ENCODE measurements around the gene EXPH5.

Gene EXPH5

GRCh38 chr11:108628812-108629211 lies 35.2 kb upstream of the EXPH5 start:
- Histone ChIP-seq H2AK5ac (ENCODE audit: low read length, severe bottlenecking) (no peak overlapping the region), H3K4ac (ENCODE audit: low read depth in 1 of 2, low read length in 2 of 2) (no peak overlapping the region), H3K36me3 (ENCODE audit: control insufficient read depth in 1 of 2, insufficient read depth in 2 of 2, low read depth in 1 of 2, low read length in 2 of 2) (no peaks in the 10 kb centered on the region), H2BK12ac (ENCODE audit: low read length in 2 of 2) (no peak overlapping the region), H3K4me1 (ENCODE audit: control insufficient read depth, insufficient read depth, low read depth, low read length) (no peaks in the 10 kb centered on the region), H2AFZ (ENCODE audit: low read depth, low read length) (no peak overlapping the region), H4K91ac (ENCODE audit: low read length) (no peak overlapping the region), H4K8ac (ENCODE audit: low read length) (no peak overlapping the region), H2BK15ac (ENCODE audit: low read depth, poor library complexity, severe bottlenecking) (no peak overlapping the region), H3K27ac (ENCODE audit: low read length, poor library complexity, severe bottlenecking) (no peak overlapping the region), H3K18ac (ENCODE audit: low read depth in 1 of 2, low read length in 2 of 2) (no peak overlapping the region), H3K4me2 (ENCODE audit: low read length, poor library complexity, severe bottlenecking) (no peak overlapping the region), H2BK120ac (ENCODE audit: low read depth, low read length) (no peak overlapping the region), H3K4me3 (ENCODE audit: insufficient read depth in 1 of 2, low read depth in 1 of 2, low read length in 2 of 2) (no peak overlapping the region), H3K14ac (ENCODE audit: low read length in 2 of 2) (peak overlapping the region in 1 of 2 experiments; percentile 94), H3K79me1 (replicated peaks; ENCODE audit: low read length, poor library complexity, severe bottlenecking) (no peaks in the 10 kb centered on the region), H3K27me3 (ENCODE audit: control insufficient read depth in 1 of 2, insufficient read depth in 1 of 2, low read length in 2 of 2) (no peaks in the 10 kb centered on the region), H3K9ac (ENCODE audit: low read length) (no peak overlapping the region), H3K9me3 (ENCODE audit: control insufficient read depth, low read length) (peaks cover 4% of the 10 kb centered on the region), H3K23ac (ENCODE audit: low read length in 2 of 2) (no peak overlapping the region), H2BK5ac (ENCODE audit: low read depth, low read length, poor library complexity, severe bottlenecking) (no peak overlapping the region)
- 90% methylated on average over 2 of the region's 2 CpGs for WGBS
- DNase-seq = no peak

GRCh38 chr11:108628326-108628725 lies 34.8 kb upstream of the EXPH5 start:
- Histone ChIP-seq H3K79me1 (replicated peaks; ENCODE audit: low read length, poor library complexity, severe bottlenecking) (no peaks in the 10 kb centered on the region), H3K14ac (ENCODE audit: low read length in 2 of 2) (peak overlapping the region in 1 of 2 experiments; percentile 3), H3K27ac (ENCODE audit: low read length, poor library complexity, severe bottlenecking) (no peak overlapping the region), H2BK120ac (ENCODE audit: low read depth, low read length) (no peak overlapping the region), H3K27me3 (ENCODE audit: control insufficient read depth in 1 of 2, insufficient read depth in 1 of 2, low read length in 2 of 2) (no peaks in the 10 kb centered on the region), H3K4ac (ENCODE audit: low read depth in 1 of 2, low read length in 2 of 2) (no peak overlapping the region), H3K4me3 (ENCODE audit: insufficient read depth in 1 of 2, low read depth in 1 of 2, low read length in 2 of 2) (no peak overlapping the region), H3K18ac (ENCODE audit: low read depth in 1 of 2, low read length in 2 of 2) (no peak overlapping the region), H3K4me2 (ENCODE audit: low read length, poor library complexity, severe bottlenecking) (no peak overlapping the region), H3K23ac (ENCODE audit: low read length in 2 of 2) (no peak overlapping the region), H2AFZ (ENCODE audit: low read depth, low read length) (no peak overlapping the region), H3K9ac (ENCODE audit: low read length) (no peak overlapping the region), H2BK5ac (ENCODE audit: low read depth, low read length, poor library complexity, severe bottlenecking) (no peak overlapping the region), H3K9me3 (ENCODE audit: control insufficient read depth, low read length) (peaks cover 4% of the 10 kb centered on the region), H3K36me3 (ENCODE audit: control insufficient read depth in 1 of 2, insufficient read depth in 2 of 2, low read depth in 1 of 2, low read length in 2 of 2) (no peaks in the 10 kb centered on the region), H4K91ac (ENCODE audit: low read length) (no peak overlapping the region), H2BK12ac (ENCODE audit: low read length in 2 of 2) (no peak overlapping the region), H4K8ac (ENCODE audit: low read length) (no peak overlapping the region), H2BK15ac (ENCODE audit: low read depth, poor library complexity, severe bottlenecking) (no peak overlapping the region), H2AK5ac (ENCODE audit: low read length, severe bottlenecking) (no peak overlapping the region), H3K4me1 (ENCODE audit: control insufficient read depth, insufficient read depth, low read depth, low read length) (no peaks in the 10 kb centered on the region)
- no peak for DNase-seq
- 95% methylated on average over 10 of the region's 10 CpGs for WGBS

GRCh38 chr11:108624196-108624925 lies 30.8 kb upstream of the EXPH5 start:
- no peak overlapping the region for H2AFZ ChIP-seq (ENCODE audit: low read depth, low read length)
- 97% methylated on average over 5 of the region's 5 CpGs for WGBS
- H3K18ac ChIP-seq (ENCODE audit: low read depth in 1 of 2, low read length in 2 of 2) = no peak overlapping the region
- H4K8ac ChIP-seq (ENCODE audit: low read length) = no peak overlapping the region
- H3K27ac ChIP-seq (ENCODE audit: low read length, poor library complexity, severe bottlenecking) = no peak overlapping the region
- no peak overlapping the region for H3K4me3 ChIP-seq (ENCODE audit: insufficient read depth in 1 of 2, low read depth in 1 of 2, low read length in 2 of 2)
- H3K36me3 ChIP-seq (ENCODE audit: control insufficient read depth in 1 of 2, insufficient read depth in 2 of 2, low read depth in 1 of 2, low read length in 2 of 2) = no peaks in the 10 kb centered on the region
- no peak overlapping the region for H2BK5ac ChIP-seq (ENCODE audit: low read depth, low read length, poor library complexity, severe bottlenecking)
- no peaks in the 10 kb centered on the region for H3K79me1 ChIP-seq (replicated peaks; ENCODE audit: low read length, poor library complexity, severe bottlenecking)
- no peak for DNase-seq
- H3K14ac ChIP-seq (ENCODE audit: low read length in 2 of 2) = no peak overlapping the region
- no peak overlapping the region for H2BK120ac ChIP-seq (ENCODE audit: low read depth, low read length)
- no peak overlapping the region for H3K4me2 ChIP-seq (ENCODE audit: low read length, poor library complexity, severe bottlenecking)
- H3K4me1 ChIP-seq (ENCODE audit: control insufficient read depth, insufficient read depth, low read depth, low read length) = no peaks in the 10 kb centered on the region
- H3K9ac ChIP-seq (ENCODE audit: low read length) = no peak overlapping the region
- no peak overlapping the region for H2AK5ac ChIP-seq (ENCODE audit: low read length, severe bottlenecking)
- H2BK15ac ChIP-seq (ENCODE audit: low read depth, poor library complexity, severe bottlenecking) = no peak overlapping the region
- no peak overlapping the region for H3K4ac ChIP-seq (ENCODE audit: low read depth in 1 of 2, low read length in 2 of 2)
- H3K9me3 ChIP-seq (ENCODE audit: control insufficient read depth, low read length) = peaks cover 4% of the 10 kb centered on the region
- H4K91ac ChIP-seq (ENCODE audit: low read length) = no peak overlapping the region
- no peak overlapping the region for H2BK12ac ChIP-seq (ENCODE audit: low read length in 2 of 2)
- no peaks in the 10 kb centered on the region for H3K27me3 ChIP-seq (ENCODE audit: control insufficient read depth in 1 of 2, insufficient read depth in 1 of 2, low read length in 2 of 2)
- no peak overlapping the region for H3K23ac ChIP-seq (ENCODE audit: low read length in 2 of 2)

GRCh38 chr11:108622341-108622740 lies 28.8 kb upstream of the EXPH5 start:
- Histone ChIP-seq H3K9ac (ENCODE audit: low read length) (no peak overlapping the region), H2BK12ac (ENCODE audit: low read length in 2 of 2) (peak overlapping the region in 1 of 2 experiments; percentile 18)
- 80% methylated on average over 1 of the region's 2 CpGs for WGBS

More at GRCh38 chr11:108622341-108622740, 28.8 kb upstream of the EXPH5 start:
- no peak overlapping the region for H2BK120ac ChIP-seq (ENCODE audit: low read depth, low read length)
- H2BK5ac ChIP-seq (ENCODE audit: low read depth, low read length, poor library complexity, severe bottlenecking) = no peak overlapping the region
- no peak overlapping the region for H3K14ac ChIP-seq (ENCODE audit: low read length in 2 of 2)
- H3K4me3 ChIP-seq (ENCODE audit: insufficient read depth in 1 of 2, low read depth in 1 of 2, low read length in 2 of 2) = no peak overlapping the region
- H3K9me3 ChIP-seq (ENCODE audit: control insufficient read depth, low read length) = no peaks in the 10 kb centered on the region
- no peak overlapping the region for H4K8ac ChIP-seq (ENCODE audit: low read length)
- no peak overlapping the region for H3K4ac ChIP-seq (ENCODE audit: low read depth in 1 of 2, low read length in 2 of 2)
- H3K36me3 ChIP-seq (ENCODE audit: control insufficient read depth in 1 of 2, insufficient read depth in 2 of 2, low read depth in 1 of 2, low read length in 2 of 2) = no peaks in the 10 kb centered on the region
- no peak overlapping the region for H3K27ac ChIP-seq (ENCODE audit: low read length, poor library complexity, severe bottlenecking)
- no peak overlapping the region for H2AK5ac ChIP-seq (ENCODE audit: low read length, severe bottlenecking)
- H3K4me2 ChIP-seq (ENCODE audit: low read length, poor library complexity, severe bottlenecking) = no peak overlapping the region
- no peak overlapping the region for H2AFZ ChIP-seq (ENCODE audit: low read depth, low read length)
- H3K79me1 ChIP-seq (replicated peaks; ENCODE audit: low read length, poor library complexity, severe bottlenecking) = no peaks in the 10 kb centered on the region
- H3K27me3 ChIP-seq (ENCODE audit: control insufficient read depth in 1 of 2, insufficient read depth in 1 of 2, low read length in 2 of 2) = no peaks in the 10 kb centered on the region
- H2BK15ac ChIP-seq (ENCODE audit: low read depth, poor library complexity, severe bottlenecking) = no peak overlapping the region
- no peak overlapping the region for H3K18ac ChIP-seq (ENCODE audit: low read depth in 1 of 2, low read length in 2 of 2)
- H3K23ac ChIP-seq (ENCODE audit: low read length in 2 of 2) = no peak overlapping the region
- H4K91ac ChIP-seq (ENCODE audit: low read length) = no peak overlapping the region
- DNase-seq = no peak
- no peaks in the 10 kb centered on the region for H3K4me1 ChIP-seq (ENCODE audit: control insufficient read depth, insufficient read depth, low read depth, low read length)

Measured in mesenchymal stem cell (in vitro differentiated cells and primary cell).